OCI-LY1 (cell line): ENCODE data around the gene LTN1.

Source experiments
- CTCF ChIP-seq: fragments of 200-600 bp; sonication (generic), shearing (Covaris generic); IDR thresholded peaks from 2 replicates; pipeline ENCODE4 v1.5.1; 2017; ENCODE audit warnings: mild to moderate bottlenecking, antibody characterized with exemption, low read length, moderate library complexity, mixed read lengths
- EZH2 ChIP-seq: fragments of 200-600 bp; sonication (generic), shearing (Covaris generic); IDR thresholded peaks from 2 replicates; pipeline ENCODE4 v1.8.0; 2017; ENCODE audit warnings: borderline replicate concordance, mixed run types, mild to moderate bottlenecking, antibody characterized with exemption, low read length, moderate library complexity, mixed read lengths

GRCh38 chr21:29005696-29006095 is 13.0 kb upstream of the LTN1 start:
- TF ChIP-seq CTCF (no peak), EZH2 (no peak)
